ENCODE results near the gene DAPK3.
A peak's percentile ranks its signal among the peaks of the same experiment; 100 is the strongest.

Gene DAPK3

GRCh38 chr19:3986260-3987041, 15.6 kb upstream of the DAPK3 start:
- H3K14ac ChIP-seq (ENCODE audit: low read length in 2 of 2) = no peak overlapping the region
- no peak overlapping the region for H4K8ac ChIP-seq (ENCODE audit: low read length)
- no peak overlapping the region for H4K91ac ChIP-seq (ENCODE audit: low read length)
- H3K18ac ChIP-seq (ENCODE audit: low read depth in 1 of 2, low read length in 2 of 2) = no peak overlapping the region
- no peak overlapping the region for H2AK5ac ChIP-seq (ENCODE audit: low read length, severe bottlenecking)
- H3K9me3 ChIP-seq (ENCODE audit: control insufficient read depth, low read length) = no peaks in the 10 kb centered on the region
- no peaks in the 10 kb centered on the region for H3K79me1 ChIP-seq (replicated peaks; ENCODE audit: low read length, poor library complexity, severe bottlenecking)
- H3K4me2 ChIP-seq (ENCODE audit: low read length, poor library complexity, severe bottlenecking) = peak overlapping the region; percentile 77
- H3K27ac ChIP-seq (ENCODE audit: low read length, poor library complexity, severe bottlenecking) = peak overlapping the region; percentile 44
- H2BK15ac ChIP-seq (ENCODE audit: low read depth, poor library complexity, severe bottlenecking) = no peak overlapping the region
- DNase-seq = peak; percentile 88
- WGBS = 3% methylated on average over 16 of the region's 21 CpGs
- peaks cover 27% of the 10 kb centered on the region for H3K4me1 ChIP-seq (ENCODE audit: control insufficient read depth, insufficient read depth, low read depth, low read length)
- peaks cover 29 to 31% of the 10 kb centered on the region in 2 experiments for H3K36me3 ChIP-seq (ENCODE audit: control insufficient read depth in 1 of 2, insufficient read depth in 2 of 2, low read depth in 1 of 2, low read length in 2 of 2)
- H3K23ac ChIP-seq (ENCODE audit: low read length in 2 of 2) = no peak overlapping the region
- H3K4me3 ChIP-seq (ENCODE audit: insufficient read depth in 1 of 2, low read depth in 1 of 2, low read length in 2 of 2) = peak overlapping the region in 1 of 2 experiments; percentile 95
- peak overlapping the region in 1 of 2 experiments; percentile 34 for H2BK12ac ChIP-seq (ENCODE audit: low read length in 2 of 2)
- no peaks in the 10 kb centered on the region for H3K27me3 ChIP-seq (ENCODE audit: control insufficient read depth in 1 of 2, insufficient read depth in 1 of 2, low read length in 2 of 2)
- H3K4ac ChIP-seq (ENCODE audit: low read depth in 1 of 2, low read length in 2 of 2) = no peak overlapping the region
- peak overlapping the region; percentile 96 for H3K9ac ChIP-seq (ENCODE audit: low read length)
- H2BK5ac ChIP-seq (ENCODE audit: low read depth, low read length, poor library complexity, severe bottlenecking) = no peak overlapping the region
- H2AFZ ChIP-seq (ENCODE audit: low read depth, low read length) = peak overlapping the region; percentile 57
- no peak overlapping the region for H2BK120ac ChIP-seq (ENCODE audit: low read depth, low read length)

- Histone ChIP-seq H3K79me1 (replicated peaks; ENCODE audit: low read length, poor library complexity, severe bottlenecking) (no peaks in the 10 kb centered on the region), H3K27ac (ENCODE audit: low read length, poor library complexity, severe bottlenecking) (no peak overlapping the region), H2BK5ac (ENCODE audit: low read depth, low read length, poor library complexity, severe bottlenecking) (no peak overlapping the region), H3K4me1 (ENCODE audit: control insufficient read depth, insufficient read depth, low read depth, low read length) (peaks cover 32% of the 10 kb centered on the region), H2BK12ac (ENCODE audit: low read length in 2 of 2) (no peak overlapping the region), H3K9ac (ENCODE audit: low read length) (peak overlapping the region; percentile 96), H3K4me2 (ENCODE audit: low read length, poor library complexity, severe bottlenecking) (peak overlapping the region; percentile 78), H3K18ac (ENCODE audit: low read depth in 1 of 2, low read length in 2 of 2) (no peak overlapping the region), H3K9me3 (ENCODE audit: control insufficient read depth, low read length) (no peaks in the 10 kb centered on the region), H4K8ac (ENCODE audit: low read length) (peak overlapping the region; percentile 71), H3K23ac (ENCODE audit: low read length in 2 of 2) (no peak overlapping the region), H3K14ac (ENCODE audit: low read length in 2 of 2) (no peak overlapping the region), H3K27me3 (ENCODE audit: control insufficient read depth in 1 of 2, insufficient read depth in 1 of 2, low read length in 2 of 2) (no peaks in the 10 kb centered on the region), H2BK15ac (ENCODE audit: low read depth, poor library complexity, severe bottlenecking) (no peak overlapping the region), H2AFZ (ENCODE audit: low read depth, low read length) (no peak overlapping the region), H3K36me3 (ENCODE audit: control insufficient read depth in 1 of 2, insufficient read depth in 2 of 2, low read depth in 1 of 2, low read length in 2 of 2) (peaks cover 36 to 38% of the 10 kb centered on the region in 2 experiments), H4K91ac (ENCODE audit: low read length) (no peak overlapping the region), H2AK5ac (ENCODE audit: low read length, severe bottlenecking) (peak overlapping the region; percentile 12), H3K4me3 (ENCODE audit: insufficient read depth in 1 of 2, low read depth in 1 of 2, low read length in 2 of 2) (peak overlapping the region in 1 of 2 experiments; percentile 95), H2BK120ac (ENCODE audit: low read depth, low read length) (no peak overlapping the region), H3K4ac (ENCODE audit: low read depth in 1 of 2, low read length in 2 of 2) (peak overlapping the region in 1 of 2 experiments; percentile 20)
- no peak for DNase-seq
- 8% methylated on average over 10 of the region's 19 CpGs for WGBS
Measured at GRCh38 chr19:3985643-3986259, 14.9 kb upstream of the DAPK3 start.

GRCh38 chr19:3984908-3985642, 14.2 kb upstream of the DAPK3 start, which contains the start of gene EEF2:
EEF2 (minus strand) TSS chr19:3985463; CDS start chr19:3985380, 83 bp downstream.
- H3K36me3 ChIP-seq (ENCODE audit: control insufficient read depth in 1 of 2, insufficient read depth in 2 of 2, low read depth in 1 of 2, low read length in 2 of 2) = peaks cover 43 to 44% of the 10 kb centered on the region in 2 experiments
- peak within 1 kb of the TSS in 1 of 2 experiments; percentile 84 for H3K14ac ChIP-seq (ENCODE audit: low read length in 2 of 2)
- peak within 1 kb of the TSS; percentile 95 for H2BK5ac ChIP-seq (ENCODE audit: low read depth, low read length, poor library complexity, severe bottlenecking)
- peak; percentile 89 for DNase-seq
- H2BK12ac ChIP-seq (ENCODE audit: low read length in 2 of 2) = no peak within 1 kb of the TSS
- H3K9ac ChIP-seq (ENCODE audit: low read length) = peak within 1 kb of the TSS; percentile 96
- H3K27ac ChIP-seq (ENCODE audit: low read length, poor library complexity, severe bottlenecking) = peak within 1 kb of the TSS; percentile 85
- no peaks in the 10 kb centered on the region for H3K9me3 ChIP-seq (ENCODE audit: control insufficient read depth, low read length)
- peak within 1 kb of the TSS; percentile 83 for H2BK120ac ChIP-seq (ENCODE audit: low read depth, low read length)
- H3K4me2 ChIP-seq (ENCODE audit: low read length, poor library complexity, severe bottlenecking) = peak within 1 kb of the TSS; percentile 78
- no peak within 1 kb of the TSS for H2AFZ ChIP-seq (ENCODE audit: low read depth, low read length)
- peak within 1 kb of the TSS; percentile 90 to 99 for H3K4ac ChIP-seq (ENCODE audit: low read depth in 1 of 2, low read length in 2 of 2)
- H4K91ac ChIP-seq (ENCODE audit: low read length) = peak within 1 kb of the TSS; percentile 88
- H2BK15ac ChIP-seq (ENCODE audit: low read depth, poor library complexity, severe bottlenecking) = peak within 1 kb of the TSS; percentile 29
- peak within 1 kb of the TSS; percentile 93 to 95 for H3K4me3 ChIP-seq (ENCODE audit: insufficient read depth in 1 of 2, low read depth in 1 of 2, low read length in 2 of 2)
- H3K79me1 ChIP-seq (replicated peaks; ENCODE audit: low read length, poor library complexity, severe bottlenecking) = no peaks in the 10 kb centered on the region
- peak within 1 kb of the TSS; percentile 12 for H2AK5ac ChIP-seq (ENCODE audit: low read length, severe bottlenecking)
- peaks cover 32% of the 10 kb centered on the region for H3K4me1 ChIP-seq (ENCODE audit: control insufficient read depth, insufficient read depth, low read depth, low read length)
- peak within 1 kb of the TSS; percentile 64 to 98 for H3K23ac ChIP-seq (ENCODE audit: low read length in 2 of 2)
- WGBS = under 1% methylated on average over 79 of the region's 80 CpGs
- no peaks in the 10 kb centered on the region for H3K27me3 ChIP-seq (ENCODE audit: control insufficient read depth in 1 of 2, insufficient read depth in 1 of 2, low read length in 2 of 2)
- peak within 1 kb of the TSS; percentile 92 for H4K8ac ChIP-seq (ENCODE audit: low read length)
- H3K18ac ChIP-seq (ENCODE audit: low read depth in 1 of 2, low read length in 2 of 2) = peak within 1 kb of the TSS; percentile 88 to 97

All from mesenchymal stem cell (in vitro differentiated cells and primary cell).